GM13977 (cell line): ENCODE data around the gene ERBB4.

Experiments used
- DNase-seq: peaks from one replicate; pipeline ENCODE4 v3.0.0; 2012; ENCODE audit warnings: low spot score
- in situ Hi-C: fragments of 300-500 bp; cut with MboI; formaldehyde crosslinking; loops from one replicate; pipeline ENCODE4 v1.12.0; 2022; ENCODE audit warnings: low sequenced_read_pairs, low pct_unique_long_range_greater_than_20kb, mixed read lengths, inconsistent platforms; ENCODE audit not compliant: unreplicated experiment
- TF ChIP-seq, protein P1 (sequence below): IDR thresholded peaks from 2 replicates; pipeline ENCODE4 v1.5.1; 2012; ENCODE audit warnings: mild to moderate bottlenecking, control low read depth; ENCODE audit not compliant: insufficient read depth; ENCODE audit errors: extremely low read depth, missing control alignments

ERBB4 gene

DNA sequence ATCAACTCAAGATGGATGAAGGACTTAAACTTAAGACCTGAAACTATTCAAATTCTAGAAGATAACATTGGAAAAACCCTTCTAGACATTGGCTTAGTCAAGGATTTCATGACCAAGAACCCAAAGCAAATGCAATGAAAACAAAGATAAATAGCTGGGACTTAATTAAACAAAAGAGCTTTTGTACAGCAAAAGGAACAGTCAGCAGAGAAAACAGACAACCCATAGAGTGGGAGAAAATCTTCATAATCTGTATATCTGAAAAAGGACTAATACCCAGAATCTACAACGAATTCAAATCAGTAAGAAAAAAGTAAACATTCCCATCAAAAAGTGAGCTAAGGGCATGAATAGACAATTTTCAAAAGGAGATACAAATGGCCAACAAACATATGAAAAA lies 171.2 kb downstream of the ERBB4 start:
- in situ Hi-C loops = no loop called here
- TF ChIP-seq, protein P1, sequence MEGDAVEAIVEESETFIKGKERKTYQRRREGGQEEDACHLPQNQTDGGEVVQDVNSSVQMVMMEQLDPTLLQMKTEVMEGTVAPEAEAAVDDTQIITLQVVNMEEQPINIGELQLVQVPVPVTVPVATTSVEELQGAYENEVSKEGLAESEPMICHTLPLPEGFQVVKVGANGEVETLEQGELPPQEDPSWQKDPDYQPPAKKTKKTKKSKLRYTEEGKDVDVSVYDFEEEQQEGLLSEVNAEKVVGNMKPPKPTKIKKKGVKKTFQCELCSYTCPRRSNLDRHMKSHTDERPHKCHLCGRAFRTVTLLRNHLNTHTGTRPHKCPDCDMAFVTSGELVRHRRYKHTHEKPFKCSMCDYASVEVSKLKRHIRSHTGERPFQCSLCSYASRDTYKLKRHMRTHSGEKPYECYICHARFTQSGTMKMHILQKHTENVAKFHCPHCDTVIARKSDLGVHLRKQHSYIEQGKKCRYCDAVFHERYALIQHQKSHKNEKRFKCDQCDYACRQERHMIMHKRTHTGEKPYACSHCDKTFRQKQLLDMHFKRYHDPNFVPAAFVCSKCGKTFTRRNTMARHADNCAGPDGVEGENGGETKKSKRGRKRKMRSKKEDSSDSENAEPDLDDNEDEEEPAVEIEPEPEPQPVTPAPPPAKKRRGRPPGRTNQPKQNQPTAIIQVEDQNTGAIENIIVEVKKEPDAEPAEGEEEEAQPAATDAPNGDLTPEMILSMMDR = no peak
- DNase-seq = no peak

DNA sequence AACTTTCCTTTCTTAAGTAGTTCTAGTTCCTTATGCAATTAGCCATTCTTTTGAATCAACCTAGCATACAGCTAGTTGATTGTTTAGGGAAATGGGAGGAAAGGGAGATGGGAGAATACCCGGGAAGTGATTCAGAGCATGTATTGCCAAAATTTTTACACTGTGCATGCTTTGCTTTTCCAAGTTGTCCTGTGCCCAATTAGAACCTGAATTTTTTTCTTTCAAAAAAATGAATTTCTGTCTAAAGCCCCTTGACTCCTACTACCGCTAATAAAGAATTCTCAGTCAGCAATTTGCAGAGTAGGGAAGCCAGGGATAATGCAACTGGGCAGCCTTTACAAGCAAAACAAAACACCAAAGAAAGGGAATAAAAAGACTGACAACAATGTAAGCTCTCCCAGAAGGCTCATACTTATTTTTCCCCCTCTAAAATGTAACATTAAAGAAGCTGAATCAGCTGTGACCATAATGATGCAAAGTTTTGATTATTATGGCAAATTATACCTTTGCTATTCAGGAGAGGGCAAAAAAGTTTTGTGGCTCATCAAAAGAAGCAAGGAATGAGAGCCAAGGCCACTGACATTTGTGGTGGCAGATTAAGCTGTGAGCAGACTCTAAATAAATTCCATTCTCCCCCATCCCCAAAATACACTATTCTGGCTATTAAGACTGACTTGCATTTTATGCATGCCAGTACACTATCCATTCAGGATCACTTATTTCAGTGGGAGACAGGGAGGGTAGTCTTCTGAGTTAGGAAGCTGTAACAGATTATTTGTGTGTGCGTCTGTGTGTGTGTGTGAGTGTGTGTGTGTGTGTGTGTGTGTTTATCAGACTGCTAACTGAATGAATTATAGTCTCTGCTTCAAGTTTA lies 174.3 kb downstream of the ERBB4 start:
- no peak for DNase-seq
- TF ChIP-seq, protein P1 = no peak
- in situ Hi-C loops = no loop called here

DNA sequence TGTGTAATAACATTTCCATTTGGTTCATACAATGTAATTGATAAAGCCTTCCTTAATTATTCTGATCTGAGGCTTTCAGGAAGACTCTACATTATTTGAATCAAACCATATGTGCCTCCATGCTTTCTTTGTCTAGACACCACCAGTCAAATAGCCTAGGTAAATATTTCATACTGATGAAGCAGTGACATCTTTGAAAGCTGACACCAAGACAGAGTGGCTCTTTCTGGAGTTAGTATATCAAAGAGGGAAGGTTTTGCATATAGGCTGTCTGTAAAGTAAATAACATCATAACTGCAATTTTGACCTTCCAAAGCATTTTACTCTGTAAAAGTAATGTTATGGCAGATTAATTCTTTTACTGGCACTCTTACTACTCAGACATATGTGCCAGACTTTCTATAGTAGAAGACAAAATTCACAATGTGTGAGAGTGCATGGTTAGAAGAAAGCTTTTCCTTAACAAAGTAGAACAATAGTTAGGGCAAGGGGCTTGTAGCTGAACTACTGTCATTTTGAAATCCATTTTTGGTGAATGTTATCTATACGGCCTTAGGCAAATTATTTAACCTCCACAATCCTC lies 177.3 kb downstream of the ERBB4 start:
- in situ Hi-C loops = no loop called here
- DNase-seq = no peak
- TF ChIP-seq, protein P1 = no peak

DNA sequence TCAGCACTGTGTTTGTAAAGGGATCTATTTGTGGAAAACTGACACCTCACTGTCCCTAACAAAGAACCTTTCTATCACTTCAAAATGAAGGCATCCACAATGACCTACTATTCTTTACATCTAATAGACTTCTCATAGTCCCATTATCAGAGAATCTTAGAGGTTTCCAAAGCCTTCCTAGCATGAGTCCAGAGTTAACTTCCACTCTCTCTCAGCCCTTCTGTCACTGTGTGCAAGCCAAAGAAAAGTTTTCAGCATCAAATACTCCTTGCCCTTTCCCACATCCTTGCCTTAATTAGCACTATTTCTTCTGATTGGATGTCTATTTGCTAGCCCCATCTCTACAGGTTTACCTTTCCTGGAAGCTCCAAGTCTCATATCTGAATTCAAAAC lies 178.5 kb downstream of the ERBB4 start:
- in situ Hi-C loops = no loop called here
- TF ChIP-seq, protein P1 = no peak
- DNase-seq = no peak

DNA sequence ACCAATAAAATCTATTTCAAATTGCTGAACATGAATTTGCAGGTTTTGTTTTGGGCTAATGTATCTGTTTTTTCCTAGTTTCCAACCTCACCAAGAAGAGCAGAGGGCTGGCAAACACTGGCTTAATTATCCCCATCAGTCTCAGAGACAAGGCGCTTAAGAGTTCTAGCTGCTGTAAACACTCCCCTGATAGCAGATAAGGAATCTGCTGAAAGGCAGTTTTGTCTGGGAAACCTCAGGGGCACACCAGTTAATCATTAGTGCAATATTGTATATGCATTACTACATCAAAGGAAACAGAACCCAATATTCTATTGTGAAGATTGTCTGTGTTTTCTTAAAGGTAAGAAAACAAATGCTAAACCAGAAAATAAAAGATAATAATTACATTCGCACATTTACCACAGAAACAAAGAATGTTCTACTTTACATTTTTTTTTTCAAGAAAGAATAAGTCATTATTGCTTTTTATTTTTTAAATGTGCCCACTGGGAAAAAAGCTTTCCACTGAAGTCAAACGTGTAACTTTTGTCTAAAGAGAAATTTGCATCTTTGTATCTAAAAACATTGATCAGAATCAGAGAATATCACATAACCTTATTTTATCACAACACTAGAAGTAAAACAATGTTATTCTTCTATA lies 179.1 kb downstream of the ERBB4 start:
- in situ Hi-C loops = no loop called here
- no peak for DNase-seq
- TF ChIP-seq, protein P1 = no peak

DNA sequence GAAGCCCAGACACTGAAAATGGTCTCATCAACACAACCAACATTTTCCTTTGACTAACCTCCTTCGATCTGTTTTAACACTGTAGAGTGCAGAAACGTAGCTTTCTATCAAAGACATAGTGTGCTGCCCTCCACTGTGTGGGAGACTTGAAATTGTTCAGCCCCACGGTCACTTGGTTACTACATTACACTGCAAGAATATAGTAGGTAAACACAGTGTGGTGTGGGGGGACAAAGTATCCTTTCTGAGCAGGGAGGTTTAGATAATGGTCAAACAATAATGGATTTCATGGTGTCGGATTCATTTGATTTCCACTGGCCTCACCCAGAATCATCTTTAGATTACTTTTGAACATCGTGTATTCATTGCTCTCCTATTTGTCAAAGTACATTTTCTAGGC lies 181.0 kb downstream of the ERBB4 start:
- in situ Hi-C loops = no loop called here
- TF ChIP-seq, protein P1 = no peak
- no peak for DNase-seq
